Duodenal mucosa (tissue), 2 donors: ENCODE measurements around the gene LENG1.
"Not testable (repeated sequence)": the region's sequence is repeated elsewhere in the genome, so short reads cannot be mapped to it uniquely, and the experiment has no call there.

Source experiments
- H3K27ac ChIP-seq: one replicate; pipeline ENCODE4 v1.7.0; 2013; ENCODE audit warnings: low read depth, low read length
- H3K27me3 ChIP-seq, 2 donors: one replicate each; pipeline ENCODE4 v1.7.0; 2013; ENCODE audit warnings: low read length in 2 of 2, control low read depth in 1 of 2; ENCODE audit not compliant: insufficient read depth in 2 of 2, control insufficient read depth in 1 of 2
- H3K36me3 ChIP-seq, 2 donors: one replicate each; pipeline ENCODE4 v1.7.0; 2013; ENCODE audit warnings: low read length in 2 of 2, control low read depth in 1 of 2; ENCODE audit not compliant: insufficient read depth in 2 of 2, control insufficient read depth in 1 of 2
- H3K4me1 ChIP-seq, 2 donors: one replicate each; pipeline ENCODE4 v1.7.0; 2013; ENCODE audit warnings: low read length in 2 of 2, control low read depth in 1 of 2; ENCODE audit not compliant: insufficient read depth in 2 of 2, control insufficient read depth in 1 of 2
- H3K4me3 ChIP-seq, 2 donors: one replicate each; pipeline ENCODE4 v1.7.0; 2013; ENCODE audit warnings: low read length in 2 of 2, low read depth in 1 of 2
- H3K9ac ChIP-seq, 2 donors: one replicate each; pipeline ENCODE4 v1.7.0; 2013; ENCODE audit warnings: low read length in 2 of 2, low read depth in 1 of 2
- H3K9me3 ChIP-seq, 2 donors: one replicate each; pipeline ENCODE4 v1.7.0; 2013; ENCODE audit warnings: low read length in 2 of 2, control low read depth in 1 of 2; ENCODE audit not compliant: control insufficient read depth in 1 of 2

LENG1 gene

GRCh38 chr19:54189735-54190502, 30.4 kb upstream of the LENG1 start:
- H3K4me3 ChIP-seq = peak overlapping the region; percentile 65 to 85
- no peaks in the 10 kb centered on the region for H3K27me3 ChIP-seq
- peaks cover 32% of the 10 kb centered on the region in 2 donors for H3K4me1 ChIP-seq

GRCh38 chr19:54189145-54189734, 29.7 kb upstream of the LENG1 start, which contains the start of gene MBOAT7:
Gene MBOAT7, minus strand, starts transcription at chr19:54189580. Its CDS starts 1,072 bp downstream, at chr19:54188508.
- Histone ChIP-seq H3K9ac (peak within 1 kb of the TSS; percentile 77 to 85), H3K9me3 (no peaks in the 10 kb centered on the region), H3K4me1 (peaks cover 32% of the 10 kb centered on the region in 2 donors), H3K27me3 (no peaks in the 10 kb centered on the region), H3K27ac (peak within 1 kb of the TSS; percentile 99), H3K36me3 (peaks cover 6 to 20% of the 10 kb centered on the region in 2 donors), H3K4me3 (peak within 1 kb of the TSS; percentile 78 to 85)

More at GRCh38 chr19:54189735-54190502, 30.4 kb upstream of the LENG1 start:
- Histone ChIP-seq H3K36me3 (peaks cover 6 to 20% of the 10 kb centered on the region in 2 donors), H3K9ac (peak overlapping the region; percentile 77 to 85), H3K9me3 (no peaks in the 10 kb centered on the region), H3K27ac (peak overlapping the region; percentile 99)

GRCh38 chr19:54188215-54188871, 28.8 kb upstream of the LENG1 start:
- Histone ChIP-seq H3K36me3 (peaks cover 12 to 17% of the 10 kb centered on the region in 2 donors), H3K27ac (peak overlapping the region; percentile 99), H3K4me1 (peaks cover 32% of the 10 kb centered on the region in 2 donors), H3K9me3 (no peaks in the 10 kb centered on the region), H3K27me3 (no peaks in the 10 kb centered on the region), H3K9ac (peak overlapping the region; percentile 77 to 85), H3K4me3 (peak overlapping the region; percentile 62 to 78)

GRCh38 chr19:54186934-54187381, 27.4 kb upstream of the LENG1 start:
- H3K9me3 ChIP-seq = no peaks in the 10 kb centered on the region
- H3K36me3 ChIP-seq = peaks cover 12 to 15% of the 10 kb centered on the region in 2 donors
- H3K27ac ChIP-seq = peak overlapping the region; percentile 92
- H3K4me1 ChIP-seq = peaks cover 26 to 28% of the 10 kb centered on the region in 2 donors
- no peaks in the 10 kb centered on the region for H3K27me3 ChIP-seq
- peak overlapping the region; percentile 36 to 52 for H3K4me3 ChIP-seq
- H3K9ac ChIP-seq = peak overlapping the region; percentile 59 to 77

- H3K36me3 ChIP-seq = peaks cover 12 to 15% of the 10 kb centered on the region in 2 donors
- H3K9me3 ChIP-seq = no peaks in the 10 kb centered on the region
- no peaks in the 10 kb centered on the region for H3K27me3 ChIP-seq
- H3K4me3 ChIP-seq = peak overlapping the region; percentile 36 to 52
- peak overlapping the region; percentile 92 for H3K27ac ChIP-seq
- H3K4me1 ChIP-seq = peaks cover 22% of the 10 kb centered on the region in 2 donors
- peak overlapping the region; percentile 59 to 77 for H3K9ac ChIP-seq
Measured at GRCh38 chr19:54186351-54186750, 26.8 kb upstream of the LENG1 start.

- Histone ChIP-seq H3K9me3 (no peaks in the 10 kb centered on the region), H3K4me1 (peaks cover 21 to 25% of the 10 kb centered on the region in 2 donors), H3K36me3 (peaks cover 12 to 26% of the 10 kb centered on the region in 2 donors), H3K27ac (no peak overlapping the region), H3K9ac (no peak overlapping the region), H3K4me3 (no peak overlapping the region), H3K27me3 (no peaks in the 10 kb centered on the region)
Measured at GRCh38 chr19:54183431-54183830, 23.9 kb upstream of the LENG1 start.

GRCh38 chr19:54181894-54182293, 22.4 kb upstream of the LENG1 start:
- Histone ChIP-seq H3K4me1 (peaks cover 7 to 13% of the 10 kb centered on the region in 2 donors), H3K36me3 (peaks cover 12 to 31% of the 10 kb centered on the region in 2 donors)
- H3K9ac ChIP-seq, H3K27ac ChIP-seq, H3K4me3 ChIP-seq, H3K27me3 ChIP-seq, H3K9me3 ChIP-seq: not testable (repeated sequence)

GRCh38 chr19:54180691-54181091, 21.2 kb upstream of the LENG1 start:
- H3K4me3 ChIP-seq = no peak overlapping the region
- H3K9me3 ChIP-seq = no peaks in the 10 kb centered on the region
- no peak overlapping the region for H3K9ac ChIP-seq
- H3K4me1 ChIP-seq = peaks cover 0 to 6% of the 10 kb centered on the region in 2 donors
- H3K27me3 ChIP-seq = no peaks in the 10 kb centered on the region
- H3K27ac ChIP-seq = no peak overlapping the region
- peaks cover 12 to 28% of the 10 kb centered on the region in 2 donors for H3K36me3 ChIP-seq

- Histone ChIP-seq H3K4me3 (no peak overlapping the region), H3K36me3 (peaks cover 12 to 34% of the 10 kb centered on the region in 2 donors)
Measured at GRCh38 chr19:54179921-54180461, 20.5 kb upstream of the LENG1 start.

More at GRCh38 chr19:54179921-54180461, 20.5 kb upstream of the LENG1 start:
- no peak overlapping the region for H3K27ac ChIP-seq
- H3K9me3 ChIP-seq = no peaks in the 10 kb centered on the region
- no peaks in the 10 kb centered on the region for H3K27me3 ChIP-seq
- no peak overlapping the region for H3K9ac ChIP-seq
- peaks cover 0 to 6% of the 10 kb centered on the region in 2 donors for H3K4me1 ChIP-seq
